IPS-18c (cell line): ENCODE measurements around the gene SLC25A21.

Experiments
- H3K4me3 ChIP-seq: 2 replicates; pipeline ENCODE4 v1.7.0; 2013; ENCODE audit warnings: low read depth, mild to moderate bottlenecking, low read length, moderate library complexity; ENCODE audit not compliant: insufficient read depth
- H3K9me3 ChIP-seq: one replicate; pipeline ENCODE4 v1.6.1; 2013; ENCODE audit warnings: mild to moderate bottlenecking, low read length, moderate library complexity; ENCODE audit not compliant: control insufficient read depth, insufficient read depth

The SLC25A21 gene

DNA sequence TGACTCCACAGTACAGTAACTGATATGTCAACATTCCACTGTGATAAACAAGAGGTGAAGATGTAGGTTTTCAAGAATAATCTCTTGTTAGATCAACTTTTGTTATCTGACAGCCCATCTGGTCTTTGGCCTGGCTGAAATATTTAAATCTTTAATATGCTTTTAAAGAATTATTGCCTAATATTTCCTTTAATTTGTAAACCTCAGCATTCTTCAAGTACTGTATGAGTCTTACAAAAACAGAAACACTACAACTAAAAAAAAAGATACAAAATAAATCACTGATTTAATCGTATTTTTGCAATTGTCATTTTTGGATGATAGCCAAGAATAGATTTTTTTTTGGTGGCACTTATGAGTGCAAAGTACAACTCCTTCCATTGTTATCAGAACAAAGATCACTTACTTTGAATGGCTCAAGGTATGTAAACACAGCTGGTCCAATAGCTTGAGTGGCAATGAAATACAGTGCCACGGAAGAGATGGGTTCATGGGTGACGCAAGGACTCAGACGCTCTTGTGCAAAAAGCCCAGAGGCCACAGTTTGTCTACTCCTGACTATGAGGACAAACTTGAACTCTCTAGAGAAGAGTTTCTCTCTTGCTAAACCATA is 401.3 kb downstream of the SLC25A21 start:
- H3K9me3 ChIP-seq = no peaks in the 10 kb centered on the region
- H3K4me3 ChIP-seq = no peak overlapping the region

DNA sequence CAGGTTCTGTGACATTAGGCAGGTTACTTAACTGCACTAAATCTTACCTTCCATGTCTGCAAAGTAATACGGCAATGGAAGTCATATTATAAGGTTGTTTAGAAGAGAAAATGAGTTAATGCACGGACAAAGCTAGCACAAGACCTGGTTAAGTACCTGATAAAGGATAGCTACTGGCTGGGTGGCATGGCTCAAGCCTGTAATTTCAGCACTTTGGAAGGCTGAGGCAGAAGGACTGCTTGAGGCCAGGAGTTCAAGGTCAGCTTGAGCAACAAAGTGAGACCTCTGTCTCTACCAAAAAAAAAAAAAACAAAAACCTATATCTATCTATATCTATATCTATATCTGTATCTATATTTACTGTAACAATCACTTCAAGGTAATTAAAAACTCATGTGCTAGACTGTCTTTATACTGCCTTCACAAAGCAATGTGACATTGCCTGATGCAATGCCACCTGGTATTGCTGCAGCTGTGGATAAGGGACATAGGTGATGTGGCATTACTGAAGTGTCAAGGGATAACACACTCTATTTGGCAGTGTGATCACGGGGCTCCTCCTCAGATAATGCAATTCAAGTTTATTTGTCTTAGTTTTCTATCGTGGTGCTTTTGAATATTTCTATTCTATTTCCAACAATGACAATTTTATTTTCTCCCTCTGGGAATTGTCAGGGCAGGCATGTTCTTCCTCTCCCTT is 403.6 kb downstream of the SLC25A21 start:
- no peak overlapping the region for H3K4me3 ChIP-seq
- H3K9me3 ChIP-seq = no peaks in the 10 kb centered on the region

DNA sequence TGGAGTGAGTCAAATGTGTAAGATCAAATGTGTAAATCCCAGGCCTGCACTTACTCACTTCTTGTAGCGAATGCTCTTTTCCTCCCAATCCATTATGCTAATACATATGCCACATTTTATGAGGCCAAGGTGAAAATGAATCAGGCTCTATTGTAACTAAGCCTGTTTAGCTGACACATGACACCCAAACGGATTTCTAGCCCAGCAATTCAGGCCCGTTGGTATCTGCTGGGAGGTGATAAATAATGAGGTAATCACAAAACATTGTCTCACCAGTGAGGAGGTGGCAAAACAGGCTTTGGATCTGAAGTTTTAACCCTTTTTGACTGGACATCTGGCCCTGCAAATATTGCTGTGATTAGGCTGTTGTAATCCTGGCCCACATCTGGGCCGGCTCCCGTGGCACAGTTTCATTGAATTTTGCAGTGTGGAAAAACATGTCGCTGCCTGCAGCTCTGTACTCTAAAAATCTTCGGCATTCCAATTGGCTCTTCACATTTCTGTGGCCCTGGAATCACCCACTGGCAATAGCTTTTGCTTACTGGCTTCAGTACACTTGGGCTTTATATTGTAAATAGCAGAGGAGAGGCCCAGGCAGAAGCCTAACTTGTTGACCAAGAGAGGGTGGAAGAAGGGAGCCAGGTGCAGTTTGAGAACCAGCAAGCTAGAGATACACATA is 404.7 kb downstream of the SLC25A21 start:
- Histone ChIP-seq H3K4me3 (no peak overlapping the region), H3K9me3 (no peaks in the 10 kb centered on the region)

DNA sequence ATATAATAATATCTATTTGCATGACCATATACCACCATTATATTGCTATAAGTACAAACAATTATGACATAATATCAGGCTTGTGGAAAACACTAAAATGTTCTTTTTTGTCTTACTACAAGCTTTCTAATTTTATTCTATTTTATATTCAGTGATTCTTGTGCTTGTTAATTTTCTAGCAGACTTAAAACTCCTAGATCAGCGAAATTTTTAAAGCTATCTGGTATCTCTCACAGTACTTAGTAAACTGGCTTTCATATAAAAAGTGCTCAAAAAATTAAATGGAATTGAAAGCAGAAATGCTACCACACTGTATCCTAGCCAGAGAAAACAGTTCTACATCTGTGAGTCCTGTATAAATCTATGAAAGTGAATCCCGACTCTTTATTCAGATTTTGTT is 405.4 kb downstream of the SLC25A21 start:
- Histone ChIP-seq H3K4me3 (no peak overlapping the region), H3K9me3 (no peaks in the 10 kb centered on the region)

DNA sequence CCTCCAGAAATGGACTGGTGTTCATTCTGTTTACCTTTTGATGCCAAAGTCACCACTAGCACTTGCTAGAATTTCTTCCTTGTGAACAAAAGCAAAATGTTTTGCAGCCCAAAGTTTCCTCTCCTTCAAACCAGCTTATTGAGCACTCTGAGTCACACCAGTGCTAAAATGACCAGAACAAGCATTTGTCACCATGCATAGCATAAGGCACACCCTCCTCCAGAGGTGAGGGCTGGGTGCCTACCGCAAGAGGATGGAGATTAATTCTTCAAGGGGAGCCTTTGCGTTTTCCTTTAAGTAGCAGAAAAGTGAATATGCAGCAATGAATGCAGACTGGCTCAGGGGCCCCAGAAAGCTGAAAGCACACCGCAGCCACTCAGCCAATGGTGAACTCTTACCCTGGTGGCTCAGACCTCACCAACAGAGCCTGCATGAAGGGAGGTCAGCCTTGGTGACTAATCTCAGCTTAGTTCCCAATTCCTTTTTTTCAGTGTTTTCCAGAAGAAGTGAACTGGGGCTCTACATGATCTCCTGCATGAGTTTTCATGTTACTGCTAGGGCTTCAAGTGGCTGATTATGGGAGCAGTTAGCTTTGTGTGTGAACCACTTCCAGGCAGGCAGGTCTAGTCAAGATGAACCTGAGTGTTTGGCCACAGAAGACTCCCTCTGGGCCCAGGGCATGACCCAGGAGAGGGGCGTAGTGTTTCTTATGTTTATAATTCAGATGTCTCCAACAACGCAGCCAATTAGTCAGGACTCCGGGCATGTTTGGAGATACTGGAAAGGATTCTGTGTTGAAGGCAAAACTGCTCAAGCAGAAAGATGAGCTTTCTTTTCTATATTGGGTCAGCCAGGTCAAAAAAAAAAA is 414.4 kb downstream of the SLC25A21 start:
- Histone ChIP-seq H3K4me3 (no peak overlapping the region), H3K9me3 (peaks cover 4% of the 10 kb centered on the region)

DNA sequence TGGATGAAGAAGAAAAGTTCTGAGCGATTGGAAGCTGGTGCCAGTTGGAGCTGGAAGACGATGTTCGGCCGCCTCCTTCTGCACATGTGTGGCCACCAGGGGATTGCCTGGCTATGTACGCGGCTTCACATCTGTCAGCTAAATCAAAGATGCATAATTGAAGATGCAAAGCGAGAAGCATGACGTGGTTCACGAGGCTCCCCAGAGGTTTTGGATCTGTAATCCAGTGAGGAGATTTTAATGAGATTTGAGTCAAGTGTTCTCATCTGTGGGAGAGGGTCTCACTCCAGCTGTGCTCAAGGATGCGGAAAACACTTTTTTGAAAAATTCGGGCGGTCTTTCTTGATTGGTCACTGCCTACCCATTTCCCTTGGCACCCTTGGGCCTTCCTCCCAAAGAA is 416.2 kb downstream of the SLC25A21 start:
- Histone ChIP-seq H3K9me3 (peaks cover 4% of the 10 kb centered on the region), H3K4me3 (no peak overlapping the region)

DNA sequence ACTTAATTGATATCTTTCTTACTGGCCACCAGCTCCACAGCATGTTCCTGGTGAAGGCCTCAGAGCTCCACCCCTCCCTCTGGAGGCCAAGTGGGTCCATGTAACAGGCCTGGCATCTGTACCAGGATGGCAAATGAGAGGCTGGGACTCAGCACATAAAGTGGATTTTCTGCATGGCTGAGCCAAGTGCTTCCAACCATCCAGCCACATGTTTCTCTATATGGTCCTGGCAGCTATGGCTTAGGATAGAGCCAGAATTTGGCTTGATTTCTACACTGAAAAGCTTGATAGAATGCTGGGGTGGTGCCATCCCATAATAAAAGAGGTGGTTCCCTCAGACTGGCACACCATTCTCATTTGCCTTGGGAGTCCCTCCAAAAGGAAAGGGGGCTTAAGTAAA is 416.6 kb downstream of the SLC25A21 start:
- Histone ChIP-seq H3K9me3 (peaks cover 4% of the 10 kb centered on the region), H3K4me3 (no peak overlapping the region)

DNA sequence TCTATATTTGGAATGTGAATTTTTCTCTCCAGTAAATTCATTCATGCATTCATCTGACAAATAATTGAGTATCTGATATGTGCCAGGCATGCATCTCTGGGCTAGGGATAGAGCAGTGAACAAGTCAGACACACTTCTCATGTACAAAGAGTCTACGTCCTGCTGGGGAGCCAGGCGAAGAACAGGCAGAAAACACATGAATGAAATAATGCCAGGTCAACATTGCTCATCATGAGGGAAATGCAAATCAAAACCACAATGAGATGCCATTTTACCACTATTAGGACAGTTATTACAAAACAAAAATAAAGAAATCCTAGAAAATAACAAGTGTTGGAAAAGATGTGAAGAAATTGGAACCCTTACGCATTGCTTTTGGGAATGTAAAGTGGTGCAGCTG is 420.5 kb downstream of the SLC25A21 start:
- Histone ChIP-seq H3K9me3 (no peaks in the 10 kb centered on the region), H3K4me3 (no peak overlapping the region)

DNA sequence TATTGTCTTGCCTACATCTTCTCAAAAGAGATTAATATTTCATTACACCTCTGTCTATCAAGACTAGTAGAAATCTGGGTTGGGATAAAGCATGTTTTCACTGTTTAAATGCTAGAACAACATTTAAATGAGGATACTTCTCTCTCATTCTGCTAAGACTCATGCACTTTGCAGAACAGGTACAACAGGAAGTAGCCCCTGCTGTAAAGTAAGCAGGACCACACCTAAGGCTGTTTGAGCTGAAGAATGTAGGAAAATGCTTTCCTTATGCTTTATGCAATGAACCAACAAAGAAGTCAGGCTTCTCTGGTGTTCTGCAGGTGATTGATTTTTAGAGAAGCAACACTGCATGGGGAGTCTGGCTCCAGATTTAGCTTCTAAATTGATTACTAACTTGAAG is 421.3 kb downstream of the SLC25A21 start:
- Histone ChIP-seq H3K4me3 (no peak overlapping the region), H3K9me3 (no peaks in the 10 kb centered on the region)

DNA sequence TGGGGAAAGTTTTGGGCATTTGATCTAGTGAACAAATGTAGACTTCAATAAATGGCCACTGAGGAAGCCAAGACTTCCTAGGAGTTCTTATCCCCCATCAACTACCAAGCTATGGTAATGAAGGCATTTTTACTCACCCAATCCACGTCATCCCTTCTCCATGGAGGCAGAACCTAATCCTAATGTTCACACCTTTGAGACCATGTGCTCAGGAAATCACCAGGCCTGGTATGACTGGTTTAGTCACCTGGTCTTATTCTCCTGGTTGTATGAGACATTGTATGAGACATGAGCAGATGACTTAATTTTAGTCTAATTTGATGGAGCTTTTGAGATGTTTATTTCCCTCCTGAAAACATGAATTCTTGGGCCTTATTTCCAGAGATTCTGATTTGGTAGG is 422.2 kb downstream of the SLC25A21 start:
- H3K9me3 ChIP-seq = no peaks in the 10 kb centered on the region

DNA sequence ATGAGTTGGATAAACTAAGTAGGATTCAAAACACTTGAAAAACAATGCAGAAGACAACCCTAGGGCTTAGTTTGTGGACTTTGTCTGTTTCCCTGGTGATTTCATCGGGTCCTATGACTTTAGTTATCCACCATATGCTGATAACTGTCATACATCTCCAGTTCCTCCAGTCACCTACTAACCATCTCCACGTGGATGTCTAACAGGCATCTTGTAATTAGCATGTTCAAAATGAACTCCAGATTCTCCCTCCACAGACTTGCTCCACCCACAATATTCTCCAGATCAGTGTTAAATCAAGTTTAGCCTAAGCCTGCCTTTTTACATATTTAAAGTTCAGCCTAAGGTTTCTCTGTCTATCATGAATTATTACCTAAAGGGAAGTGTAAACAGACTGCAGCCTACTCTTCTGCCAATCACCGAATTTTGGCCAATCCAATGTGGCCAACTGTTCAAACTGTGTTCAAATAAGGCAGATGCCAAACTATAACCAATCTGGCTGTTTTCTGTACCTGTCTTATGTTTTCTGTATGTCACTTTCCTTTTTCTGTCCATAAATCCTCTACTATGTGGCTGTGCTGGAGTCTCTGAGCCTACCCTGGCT is 423.7 kb downstream of the SLC25A21 start:
- H3K9me3 ChIP-seq = no peaks in the 10 kb centered on the region
- H3K4me3 ChIP-seq = no peak overlapping the region

More for the DNA sequence above, 422.2 kb downstream of the SLC25A21 start:
- no peak overlapping the region for H3K4me3 ChIP-seq

DNA sequence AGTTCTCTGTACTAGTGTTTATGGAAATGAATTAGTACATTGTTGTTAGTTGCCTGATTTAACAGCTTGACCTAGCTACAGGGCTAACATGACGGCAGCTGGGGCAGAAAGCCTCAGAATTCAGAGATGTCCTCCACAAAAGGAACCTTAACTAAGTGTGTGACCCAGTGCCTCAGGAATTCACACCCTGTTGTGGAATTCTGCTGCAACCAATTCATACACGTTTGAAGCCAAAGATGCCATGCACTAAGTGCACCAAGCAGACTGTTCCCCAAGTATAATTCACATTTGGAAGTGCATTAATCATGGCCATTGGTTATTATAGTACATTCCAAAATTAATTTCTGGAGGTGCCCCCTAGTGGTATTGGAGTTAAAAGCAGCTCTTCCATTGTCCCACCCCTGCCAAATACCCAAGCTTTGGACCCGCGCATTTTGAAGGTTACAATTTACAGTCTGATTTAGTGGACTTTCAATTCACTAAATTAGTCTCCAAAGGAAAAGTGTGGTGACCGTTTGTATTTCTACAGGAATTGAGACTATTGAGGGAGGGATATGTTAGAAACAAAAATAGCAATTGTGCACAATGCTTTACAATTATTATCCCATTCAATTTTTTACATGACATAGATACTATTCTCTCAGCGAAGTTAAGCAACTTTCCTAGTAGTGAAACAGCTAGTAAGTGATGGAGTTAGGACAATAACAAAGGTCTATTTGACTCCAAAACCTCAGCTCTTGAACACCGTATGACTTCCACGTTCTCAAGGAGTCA is 424.8 kb downstream of the SLC25A21 start:
- Histone ChIP-seq H3K9me3 (no peaks in the 10 kb centered on the region), H3K4me3 (no peak overlapping the region)

DNA sequence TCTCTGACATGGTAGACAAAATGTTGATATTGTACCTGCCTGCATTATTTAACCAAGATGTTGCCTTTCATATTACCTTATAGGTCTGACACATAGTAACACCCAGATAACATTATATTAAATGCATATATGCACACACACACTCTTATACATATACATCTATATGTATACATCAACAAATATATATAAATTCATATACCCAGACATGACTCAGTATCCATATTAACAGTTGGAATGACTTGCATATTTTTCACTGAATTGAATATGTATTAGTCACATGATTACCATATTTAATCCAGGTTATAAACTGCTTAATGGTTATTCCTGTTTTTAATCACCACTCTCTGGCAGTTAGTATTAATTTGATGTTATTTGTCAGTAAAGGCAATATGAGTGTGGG is 425.5 kb downstream of the SLC25A21 start:
- Histone ChIP-seq H3K9me3 (no peaks in the 10 kb centered on the region), H3K4me3 (no peak overlapping the region)

DNA sequence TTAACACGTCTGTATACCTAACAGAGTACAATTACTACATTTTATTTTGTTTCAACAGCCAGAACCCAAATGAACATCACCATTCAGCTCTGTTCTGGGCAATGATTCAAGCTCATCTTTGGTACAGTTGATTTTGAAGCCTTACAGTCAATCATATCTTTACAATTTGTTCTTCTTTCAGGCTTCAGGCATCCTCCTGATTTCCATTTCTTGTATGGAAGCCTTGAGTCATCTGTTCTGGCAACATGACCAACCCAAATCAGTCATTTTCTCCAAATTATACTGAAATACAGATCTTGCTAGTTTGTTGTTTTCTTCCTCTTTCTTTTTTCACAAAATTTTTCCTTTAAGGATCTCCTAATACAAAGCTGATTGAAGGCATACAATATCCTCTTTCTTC is 430.5 kb downstream of the SLC25A21 start:
- Histone ChIP-seq H3K9me3 (no peaks in the 10 kb centered on the region), H3K4me3 (no peak overlapping the region)

DNA sequence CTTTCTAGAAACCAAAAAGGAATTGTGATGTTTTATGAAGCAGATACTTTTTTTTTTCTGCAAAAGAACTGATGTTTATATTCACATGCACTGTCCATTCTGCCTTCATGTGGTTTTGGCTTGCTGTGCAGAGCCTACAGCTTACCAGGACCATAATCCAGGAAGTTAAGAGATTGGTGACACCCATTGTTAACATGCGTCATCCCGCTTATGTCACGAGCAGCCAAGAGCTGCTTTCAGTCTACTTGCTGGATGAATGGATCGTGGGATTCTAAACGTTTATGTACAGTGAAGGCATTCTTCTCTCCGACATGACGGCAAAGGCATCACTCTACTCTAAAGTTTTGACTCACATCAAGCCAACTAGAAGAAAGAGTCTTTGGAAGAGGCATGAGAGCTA is 434.1 kb downstream of the SLC25A21 start:
- no peak overlapping the region for H3K4me3 ChIP-seq
- H3K9me3 ChIP-seq = no peaks in the 10 kb centered on the region

DNA sequence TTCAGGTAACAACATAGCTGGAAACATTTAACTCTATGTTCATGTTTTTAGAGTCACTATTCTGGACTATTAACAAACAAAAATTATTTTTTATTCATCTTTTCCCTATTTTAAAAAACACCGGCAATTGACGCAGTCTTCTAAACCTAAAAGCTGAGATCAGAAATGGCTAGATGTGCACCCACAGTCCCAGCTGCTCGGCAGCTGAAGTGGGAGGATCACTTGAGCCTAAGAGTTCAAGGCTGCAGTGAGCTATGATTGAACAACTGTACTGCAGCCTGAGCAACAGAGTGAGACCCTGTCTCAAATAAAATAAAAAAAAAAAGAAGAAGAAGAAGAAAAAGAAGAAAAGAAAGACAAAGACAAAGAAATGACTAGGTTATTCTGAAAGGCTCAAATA is 446.3 kb downstream of the SLC25A21 start:
- no peaks in the 10 kb centered on the region for H3K9me3 ChIP-seq
- H3K4me3 ChIP-seq = no peak overlapping the region

DNA sequence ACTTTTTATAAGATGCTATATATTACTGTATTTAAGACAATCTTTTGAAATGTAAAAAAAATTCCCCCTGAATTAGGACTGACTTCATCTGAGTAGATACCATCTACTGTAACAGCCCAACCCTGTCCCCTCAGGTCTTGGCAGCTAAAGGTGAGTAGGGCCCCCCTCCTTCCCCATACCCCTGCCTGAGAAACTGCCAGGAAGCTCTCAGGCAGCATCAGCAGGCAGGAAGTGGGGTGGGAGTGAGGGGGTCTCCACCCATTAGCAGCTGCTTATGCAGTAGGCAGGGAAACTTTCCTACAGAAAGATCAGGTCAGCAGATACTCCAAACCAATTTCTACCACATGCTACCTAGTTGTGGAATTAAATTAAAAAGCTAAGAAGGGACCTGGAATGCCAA is 448.2 kb downstream of the SLC25A21 start:
- H3K9me3 ChIP-seq = no peaks in the 10 kb centered on the region
- no peak overlapping the region for H3K4me3 ChIP-seq
